HepG2 (cell line): ENCODE data around the gene MICA. TPM values are rescaled to one million over a fixed set of nuclear protein-coding genes. Genes with fewer than 3 reads are reported as not detected.

Experiments used
- ATAC-seq: fragments of 200-7000 bp; cut with Tn5 transposase; 3 replicates; pipeline ENCODE4 v1.9.1; 2020; ENCODE audit warnings: mild to moderate bottlenecking, moderate library complexity
- BruUV-seq: library from RNA; stranded (reverse); fragments of 400-500 nt; replicated peaks from 2 replicates; lab custom pipeline; 2021; lab: Mats Ljungman, UMichigan
- CTCF ChIA-PET: fragments of 300-600 bp; formaldehyde crosslinking; extraction: SDS; loops from one replicate; lab custom pipeline; 2021; ENCODE audit warnings: low total read pairs, inconsistent platforms, low intra/inter-chr PET ratio; lab: Yijun Ruan, JAX
- POLR2A ChIA-PET: fragments of 350-600 bp; sonication (Branson Sonifier 250); formaldehyde crosslinking; loops from one replicate; lab custom pipeline; 2020; ENCODE audit warnings: antibody characterized with exemption, inconsistent platforms; lab: Yijun Ruan, JAX
- DNase-seq: peaks from one replicate; pipeline ENCODE4 v3.0.0-alpha.2; 2015; ENCODE audit warnings: low spot score
- FAIRE-seq: peaks from 3 replicates; lab custom pipeline; 2011; peaks lifted over from hg19 to GRCh38; lab: Jason Lieb, UNC
- H2AFZ ChIP-seq: one replicate; pipeline ENCODE4 v1.6.1; 2011; ENCODE audit warnings: low read length, inconsistent platforms
- H3K27ac ChIP-seq: fragments of 300-600 bp; 3 replicates; pipeline ENCODE4 v1.8.0; 2011; ENCODE audit warnings: mixed run types, mild to moderate bottlenecking, mixed read lengths, low read length, inconsistent platforms; ENCODE audit not compliant: insufficient read depth; ENCODE audit errors: extremely low read length
- H3K27me3 ChIP-seq, 2 experiments: fragments of 200-600 bp in 1 of 2; 2 replicates in 1 of 2; 3 replicates in 1 of 2; pipeline versions ENCODE4 v1.6.0 to v1.8.0; 2011; ENCODE audit warnings: low read length in 2 of 2, mild to moderate bottlenecking in 2 of 2, moderate library complexity in 2 of 2, inconsistent platforms in 1 of 2; ENCODE audit not compliant: insufficient read depth in 2 of 2, control insufficient read depth in 1 of 2
- H3K36me3 ChIP-seq, 2 experiments: fragments of 200-600 bp in 1 of 2; replicated peaks in 1 of 2; 2 replicates in 1 of 2; 3 replicates in 1 of 2; pipeline versions ENCODE4 v1.5.1 to v1.8.0; 2011; ENCODE audit warnings: low read length in 2 of 2, inconsistent platforms in 1 of 2; ENCODE audit not compliant: insufficient read depth in 2 of 2, control insufficient read depth in 1 of 2
- H3K4me1 ChIP-seq: 2 replicates; pipeline ENCODE4 v1.5.1; 2012; ENCODE audit warnings: low read length, inconsistent platforms; ENCODE audit not compliant: insufficient read depth
- H3K4me2 ChIP-seq: 2 replicates; pipeline ENCODE4 v1.6.0; 2011; ENCODE audit warnings: low read depth, low read length, inconsistent platforms
- H3K4me3 ChIP-seq, 3 experiments: fragments of 200-600 bp in 1 of 3; sonication (generic), shearing (Covaris generic) in 1 of 3; replicated peaks in 1 of 3; 2 replicates each; pipeline ENCODE4 v1.5.1; 2011 to 2016; ENCODE audit warnings: low read length in 3 of 3, inconsistent platforms in 2 of 3, low read depth in 2 of 3, mild to moderate bottlenecking in 2 of 3, control low read depth in 1 of 3, mixed read lengths in 1 of 3; ENCODE audit not compliant: insufficient read depth in 1 of 3
- H3K79me2 ChIP-seq: one replicate; pipeline ENCODE4 v1.6.1; 2011; ENCODE audit warnings: low read length, inconsistent platforms; ENCODE audit not compliant: insufficient read depth
- H3K9ac ChIP-seq: 2 replicates; pipeline ENCODE4 v1.6.0; 2011; ENCODE audit warnings: mild to moderate bottlenecking, low read depth, low read length, inconsistent platforms; ENCODE audit not compliant: insufficient read depth
- H3K9me3 ChIP-seq: 2 replicates; pipeline ENCODE4 v1.5.1; 2012; ENCODE audit warnings: mild to moderate bottlenecking, low read length
- H4K20me1 ChIP-seq: 2 replicates; pipeline ENCODE4 v1.6.0; 2011; ENCODE audit warnings: inconsistent platforms, mild to moderate bottlenecking, low read length, moderate library complexity; ENCODE audit not compliant: insufficient read depth
- ATF6 ChIP-seq: sonication (generic); formaldehyde crosslinking; conservative IDR thresholded peaks from 2 replicates; pipeline ENCODE4 v1.4.0; 2020; ENCODE audit warnings: missing genetic modification reagents
- CREB1 ChIP-seq, 2 experiments: fragments of 450-650 bp in 1 of 2; IDR thresholded peaks; 2 replicates each; pipeline ENCODE4 v1.6.1; 2016 to 2017; ENCODE audit warnings: control low read depth in 1 of 2, mild to moderate bottlenecking in 1 of 2, missing compliant biosample characterization in 1 of 2, missing genetic modification characterization in 1 of 2
- HDAC6 ChIP-seq: fragments of 200-600 bp; sonication (generic); IDR thresholded peaks from 2 replicates; pipeline ENCODE4 v1.7.0; 2017; ENCODE audit warnings: mild to moderate bottlenecking, antibody characterized with exemption, low read length, low read depth
- KDM4B ChIP-seq: sonication (generic); formaldehyde crosslinking; IDR thresholded peaks from 2 replicates; pipeline ENCODE4 v1.4.0; 2020; ENCODE audit warnings: missing genetic modification reagents
- NPAS2 ChIP-seq: sonication (generic); formaldehyde crosslinking; IDR thresholded peaks from 2 replicates; pipeline ENCODE4 v1.8.0; 2022; ENCODE audit warnings: mild to moderate bottlenecking, missing genetic modification reagents, borderline replicate concordance
- POLR2AphosphoS5 ChIP-seq: IDR thresholded peaks from 2 replicates; pipeline ENCODE4 v1.6.1; 2012; ENCODE audit warnings: low read depth, low read length
- SP140L ChIP-seq: sonication (generic); formaldehyde crosslinking; IDR thresholded peaks from 2 replicates; pipeline ENCODE4 v1.4.0; 2020; ENCODE audit warnings: missing genetic modification reagents, borderline replicate concordance
- TOPORS ChIP-seq: sonication (generic); formaldehyde crosslinking; IDR thresholded peaks from 2 replicates; pipeline ENCODE4 v1.8.0; 2023; ENCODE audit warnings: mild to moderate bottlenecking, missing genetic modification reagents
- YEATS2 ChIP-seq: sonication (generic); formaldehyde crosslinking; IDR thresholded peaks from 2 replicates; pipeline ENCODE4 v1.4.0; 2020; ENCODE audit warnings: missing genetic modification reagents, borderline replicate concordance
- ZBTB8A ChIP-seq: sonication (generic); formaldehyde crosslinking; IDR thresholded peaks from 2 replicates; pipeline ENCODE4 v1.4.0; 2020; ENCODE audit warnings: mild to moderate bottlenecking, low read depth, missing genetic modification reagents, borderline replicate concordance
- ZNF790 ChIP-seq: sonication (generic); formaldehyde crosslinking; IDR thresholded peaks from 2 replicates; pipeline ENCODE4 v1.8.0; 2022; ENCODE audit warnings: missing genetic modification reagents, mild to moderate bottlenecking, borderline replicate concordance
- ZSCAN30 ChIP-seq: sonication (generic); formaldehyde crosslinking; IDR thresholded peaks from 2 replicates; pipeline ENCODE4 v1.5.0; 2020; ENCODE audit warnings: mild to moderate bottlenecking, missing genetic modification reagents
- WGBS: methylation state at CpG from one replicate; pipeline ENCODE4 v1.1.6; 2017; ENCODE audit warnings: low lambda C conversion rate; 5-methylcytosine and 5-hydroxymethylcytosine counted together
- in situ Hi-C: cut with HindIII; loops from 2 replicates; pipeline ENCODE4 v1.10.0; 2017; ENCODE audit warnings: low pct_unique_long_range_greater_than_20kb; ENCODE audit not compliant: extremely low pct_ligation_motif_present
- intact Hi-C: fragments of 100-400 bp; cut with micrococcal nuclease; formaldehyde crosslinking; loops from one replicate; pipeline ENCODE4 v1.10.0; 2022; ENCODE audit not compliant: unreplicated experiment
- polyA plus RNA-seq, 8 experiments: library from polyadenylated mRNA; depleted of rRNA in 3 of 8; stranded (reverse) in 7 of 8; unstranded in 1 of 8; fragments of >200 nt; fragmentation: Illumina TruSeq in 4 of 8; extraction: Trizol in 4 of 8; gene quantifications; 2 replicates each; pipeline versions ENCODE4 v1.2.1 to v1.2.3, GENCODE V29; 2011 to 2016; ENCODE audit warnings: low read depth in 4 of 8, missing spikeins in 1 of 8, mixed read lengths in 1 of 8; ENCODE audit not compliant: insufficient read depth in 1 of 8
- total RNA-seq, 5 experiments: library from RNA; depleted of rRNA; stranded (reverse); fragments of >200 nt; fragmentation: Illumina TruSeq; extraction: Trizol; gene quantifications; 2 replicates each; pipeline ENCODE4 v1.2.3, GENCODE V29; 2016; ENCODE audit warnings: low read depth in 1 of 5

The MICA gene
- total and polyA plus RNA-seq, 2 of the 13 experiments (the other 11 are each of a cell fraction or from before 2014, with no cell fraction given) = 21.6 to 38.1 TPM

GRCh38 chr6:31460361-31461025, 57.1 kb downstream of the MICA start:
- FAIRE-seq = no peak
- TF ChIP-seq NPAS2 (CRISPR knock-in tag) = no peak
- no peak for TF ChIP-seq YEATS2 (CRISPR knock-in tag)
- no peak for TF ChIP-seq SP140L (CRISPR knock-in tag)
- TF ChIP-seq POLR2AphosphoS5 = no peak
- no peak for TF ChIP-seq ZBTB8A
- TF ChIP-seq CREB1 (IDR thresholded peaks at IDR 0.05) = no peak
- TF ChIP-seq CREB1 (CRISPR knock-in tag; IDR thresholded peaks at IDR 0.05) = no peak
- TF ChIP-seq ZSCAN30 (CRISPR knock-in tag) = no peak
- TF ChIP-seq TOPORS (CRISPR knock-in tag) = no peak
- TF ChIP-seq HDAC6 = no peak
- no peak for TF ChIP-seq KDM4B
- TF ChIP-seq ATF6 (CRISPR knock-in tag) = no peak
- no peak for TF ChIP-seq ZNF790 (CRISPR knock-in tag)

More at GRCh38 chr6:31460361-31461025, 57.1 kb downstream of the MICA start:
- Histone ChIP-seq H3K27me3 (peaks cover 0 to 7% of the 10 kb centered on the region in 2 experiments; a peak in 2 of 5 replicates), H3K9me3 (no peaks in the 10 kb centered on the region), H3K27ac (no peak overlapping the region), H3K79me2 (no peaks in the 10 kb centered on the region), H3K36me3 (no peaks in the 10 kb centered on the region), H4K20me1 (no peaks in the 10 kb centered on the region), H3K4me3 (no peak overlapping the region), H3K4me2 (no peak overlapping the region), H3K4me1 (peaks cover 17% of the 10 kb centered on the region), H3K9ac (no peak overlapping the region), H2AFZ (no peak overlapping the region)
- WGBS = 60% methylated on average over 5 of the region's 5 CpGs
- intact Hi-C loops = no loop called here
- POLR2A ChIA-PET = no interaction called here
- BruUV-seq = no TSS peak
- no peak for DNase-seq
- no peak for ATAC-seq
- CTCF ChIA-PET = no interaction called here
- in situ Hi-C loops = no loop called here
